GM13976 (cell line): ENCODE results near the gene SUN1.

ENCODE experiments used
- DNase-seq: peaks from one replicate; pipeline ENCODE4 v3.0.0; 2012; ENCODE audit warnings: low spot score
- CTCF ChIP-seq: IDR thresholded peaks from 2 replicates; pipeline ENCODE4 v1.5.1; 2012; ENCODE audit warnings: borderline replicate concordance, mild to moderate bottlenecking; ENCODE audit not compliant: insufficient read depth; ENCODE audit errors: extremely low read depth, missing control alignments, control extremely low read depth
- in situ Hi-C: fragments of 300-500 bp; cut with MboI; formaldehyde crosslinking; loops from one replicate; pipeline ENCODE4 v1.12.0; 2022; ENCODE audit warnings: low sequenced_read_pairs, mixed read lengths, inconsistent platforms; ENCODE audit not compliant: unreplicated experiment

SUN1 gene

GRCh38 chr7:854118-854775 is 22.0 kb downstream of the SUN1 start:
- no peak for TF ChIP-seq CTCF
- in situ Hi-C loops: no loop called here
- no peak for DNase-seq

- in situ Hi-C loops: no loop called here
- DNase-seq: no peak
- no peak for TF ChIP-seq CTCF
These were observed 23.6 kb downstream of the SUN1 start for GRCh38 chr7:855686-856369.

GRCh38 chr7:856444-857095 is 24.3 kb downstream of the SUN1 start:
- no peak for TF ChIP-seq CTCF
- DNase-seq: no peak
- in situ Hi-C loops: no loop called here

- DNase-seq: no peak
- TF ChIP-seq CTCF: no peak
- in situ Hi-C loops: no loop called here
These were observed 25.4 kb downstream of the SUN1 start for GRCh38 chr7:857661-858060.

GRCh38 chr7:859359-860030 is 27.2 kb downstream of the SUN1 start:
- in situ Hi-C loops: no loop called here
- TF ChIP-seq CTCF: no peak

GRCh38 chr7:860149-860548 is 27.9 kb downstream of the SUN1 start:
- in situ Hi-C loops: no loop called here
- no peak for DNase-seq
- no peak for TF ChIP-seq CTCF

More at GRCh38 chr7:859359-860030, 27.2 kb downstream of the SUN1 start:
- DNase-seq: no peak
